Lung (tissue), 12 donors: ENCODE results near the gene PDE8B. TPM values are rescaled to one million over a fixed set of nuclear protein-coding genes. Genes with fewer than 3 reads are reported as not detected.

Source experiments
- ATAC-seq: fragments of 200-7000 bp; cut with Tn5 transposase; one replicate; pipeline ENCODE4 v1.9.1; 2020; ENCODE audit warnings: moderate number of reproducible peaks; ENCODE audit not compliant: insufficient read depth, low FRiP score
- DNase-seq, 3 donors: peaks; one replicate each; pipeline ENCODE4 v3.0.0-alpha.2; 2013 to 2017
- H3K27ac ChIP-seq, 2 donors: one replicate each; pipeline ENCODE4 v1.5.1; 2013; ENCODE audit warnings: mild to moderate bottlenecking in 2 of 2, moderate library complexity in 2 of 2, control low read depth in 1 of 2, inconsistent platforms in 1 of 2, low read depth in 1 of 2, low read length in 1 of 2
- H3K27me3 ChIP-seq, 3 donors: one replicate each; pipeline ENCODE4 v1.5.1; 2013; ENCODE audit warnings: low read length in 2 of 3; ENCODE audit not compliant: control insufficient read depth in 3 of 3, insufficient read depth in 3 of 3
- H3K36me3 ChIP-seq, 4 donors: one replicate each; pipeline ENCODE4 v1.5.1; 2013; ENCODE audit warnings: low read length in 4 of 4, mild to moderate bottlenecking in 1 of 4, moderate library complexity in 1 of 4; ENCODE audit not compliant: control insufficient read depth in 4 of 4, insufficient read depth in 4 of 4
- H3K4me1 ChIP-seq, 5 donors: one replicate each; pipeline ENCODE4 v1.5.1; 2013; ENCODE audit warnings: low read length in 5 of 5, mild to moderate bottlenecking in 2 of 5, moderate library complexity in 1 of 5; ENCODE audit not compliant: control insufficient read depth in 5 of 5, insufficient read depth in 5 of 5
- H3K4me3 ChIP-seq: one replicate; pipeline ENCODE4 v1.5.1; 2013; ENCODE audit warnings: mild to moderate bottlenecking, control low read depth, moderate library complexity
- H3K9ac ChIP-seq, 2 donors: one replicate each; pipeline ENCODE4 v1.5.1; 2013; ENCODE audit warnings: low read length in 2 of 2, control low read depth in 1 of 2; ENCODE audit not compliant: insufficient read depth in 1 of 2
- H3K9me3 ChIP-seq, 4 donors: one replicate each; pipeline ENCODE4 v1.5.1; 2013; ENCODE audit warnings: low read length in 3 of 4, mild to moderate bottlenecking in 1 of 4, moderate library complexity in 1 of 4; ENCODE audit not compliant: control insufficient read depth in 4 of 4, insufficient read depth in 3 of 4
- CTCF ChIP-seq: IDR thresholded peaks from 2 replicates; pipeline ENCODE4 v1.5.1; 2012; ENCODE audit warnings: mild to moderate bottlenecking; ENCODE audit errors: control extremely low read depth, extremely low read depth
- WGBS, 2 donors: extraction: QIAGEN DNeasy Blood & Tissue Kit; methylation state at CpG; one replicate each; pipeline ENCODE4 v1.1.7; 2013; 5-methylcytosine and 5-hydroxymethylcytosine counted together
- polyA plus RNA-seq, 2 donors: library from polyadenylated mRNA; stranded (reverse); fragments of 200-250 nt; gene quantifications; one replicate each; pipeline ENCODE4 v1.2.1, GENCODE V29; 2013
- total RNA-seq, 2 donors: library from RNA; depleted of rRNA in 1 of 2; stranded (reverse); fragments of >200 nt in 1 of 2; gene quantifications; one replicate each; pipeline ENCODE4 v1.2.1, GENCODE V29; 2014 to 2021
- donor health status: control.
- donor health status: control.
- donor health status: Bipolar disorder and iron deficiency.
- donor health status: healthy.
- donor health status: DM: yes; HTN: yes; CAD: no.

PDE8B gene
- total and polyA plus RNA-seq, 4 donors = 1.6 to 10.6 (median 2.1) TPM

- H3K27me3 ChIP-seq = no peaks in the 10 kb centered on the region
- ATAC-seq (no peak), DNase-seq (peak in 1 of 3 donors; percentile 24)
- peaks cover 0 to 27% (median 3%) of the 10 kb centered on the region in 5 donors for H3K4me1 ChIP-seq
- no peaks in the 10 kb centered on the region for H3K9me3 ChIP-seq
- no peaks in the 10 kb centered on the region for H3K36me3 ChIP-seq
- TF ChIP-seq CTCF = no peak
- no peak overlapping the region for H3K9ac ChIP-seq
- H3K27ac ChIP-seq = no peak overlapping the region
- H3K4me3 ChIP-seq = no peak overlapping the region
- WGBS, 2 donors = 72 to 73% methylated on average over 4 of the region's 4 CpGs
These were observed 111.9 kb downstream of the PDE8B start for GRCh38 chr5:77322406-77322805.

- ATAC-seq (no peak), DNase-seq (peak in 2 of 3 donors; percentile 77 to 80)
- Histone ChIP-seq H3K4me3 (no peak overlapping the region), H3K4me1 (peaks cover 0 to 22% (median 3%) of the 10 kb centered on the region in 5 donors), H3K9me3 (no peaks in the 10 kb centered on the region), H3K27ac (no peak overlapping the region), H3K36me3 (no peaks in the 10 kb centered on the region), H3K27me3 (no peaks in the 10 kb centered on the region), H3K9ac (no peak overlapping the region)
- TF ChIP-seq CTCF = no peak
- WGBS, 2 donors = 78 to 90% methylated on average over 4 of the region's 4 CpGs
These were observed 115.6 kb downstream of the PDE8B start for GRCh38 chr5:77325921-77326541.

- Histone ChIP-seq H3K9me3 (peaks cover 0 to 3% (median 0%) of the 10 kb centered on the region in 4 donors), H3K27me3 (no peaks in the 10 kb centered on the region), H3K4me3 (no peak overlapping the region), H3K9ac (no peak overlapping the region), H3K27ac (no peak overlapping the region), H3K4me1 (peaks cover 0 to 22% (median 3%) of the 10 kb centered on the region in 5 donors), H3K36me3 (no peaks in the 10 kb centered on the region)
- no peak for TF ChIP-seq CTCF
- DNase-seq = peak in 2 of 3 donors; percentile 23 to 43
- ATAC-seq = no peak
- 83 to 96% methylated on average over 5 of the region's 5 CpGs for WGBS, 2 donors
These were observed 116.7 kb downstream of the PDE8B start for GRCh38 chr5:77326986-77327734.
